T47D (cell line): ENCODE measurements around the gene ANKRD12.
"Not testable (repeated sequence)": the region's sequence is repeated elsewhere in the genome, so short reads cannot be mapped to it uniquely, and the experiment has no call there.

Source experiments
- DNase-seq, 2 experiments: peaks; one replicate each; pipeline versions ENCODE4 v3.0.0 to v3.0.0-alpha.2; 2011 to 2012; ENCODE audit warnings: low read depth in 1 of 2, low spot score in 1 of 2
- JUND ChIP-seq: IDR thresholded peaks from 2 replicates; pipeline ENCODE4 v1.6.1; 2012; ENCODE audit warnings: low read depth
- in situ Hi-C: cut with HindIII; loops from 2 replicates; pipeline ENCODE4 v1.10.0; 2016; ENCODE audit warnings: low sequenced_read_pairs, low pct_unique_long_range_greater_than_20kb

The ANKRD12 gene

DNA sequence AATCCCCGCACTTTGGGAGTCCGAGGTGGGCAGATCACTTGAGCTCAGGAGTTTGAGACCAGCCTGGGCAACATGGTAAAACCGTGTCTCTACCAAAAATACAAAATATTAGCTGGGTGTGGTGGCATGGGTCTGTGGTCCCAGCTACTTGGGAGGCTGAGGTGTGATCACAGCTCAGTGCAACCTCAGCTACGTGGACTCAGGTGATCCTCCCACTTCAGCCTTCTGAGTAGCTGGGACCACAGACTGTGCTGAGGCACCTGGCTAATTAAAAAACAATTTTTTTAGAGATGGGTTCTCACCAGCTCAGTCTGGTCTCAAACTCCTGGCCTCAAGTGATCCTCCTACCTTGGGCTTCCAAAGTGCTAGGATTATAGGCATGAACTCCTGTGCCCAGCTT, 23.4 kb downstream of the ANKRD12 start:
- in situ Hi-C loops = no loop called here
- no peak for TF ChIP-seq JUND
- DNase-seq = no peak

DNA sequence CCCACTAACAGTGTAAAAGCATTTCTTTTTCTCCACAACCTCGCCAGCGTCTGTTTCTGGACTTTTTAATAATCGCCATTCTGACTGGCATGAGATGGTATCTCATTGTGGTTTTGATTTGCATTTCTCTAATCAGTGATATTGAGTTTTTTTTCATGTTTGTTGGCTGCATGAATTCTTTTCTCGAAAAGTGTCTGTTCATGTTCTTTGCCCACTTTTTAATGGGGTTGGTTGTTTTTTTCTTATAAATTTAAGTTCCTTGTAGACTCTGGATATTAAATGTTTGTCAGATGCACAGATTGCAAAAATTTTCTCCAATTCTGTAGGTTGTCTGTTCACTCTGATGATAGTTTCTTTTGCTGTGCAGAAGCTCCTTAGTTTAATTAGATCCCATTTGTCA, 26.1 kb downstream of the ANKRD12 start:
- DNase-seq, in situ Hi-C loops: not testable (repeated sequence)

DNA sequence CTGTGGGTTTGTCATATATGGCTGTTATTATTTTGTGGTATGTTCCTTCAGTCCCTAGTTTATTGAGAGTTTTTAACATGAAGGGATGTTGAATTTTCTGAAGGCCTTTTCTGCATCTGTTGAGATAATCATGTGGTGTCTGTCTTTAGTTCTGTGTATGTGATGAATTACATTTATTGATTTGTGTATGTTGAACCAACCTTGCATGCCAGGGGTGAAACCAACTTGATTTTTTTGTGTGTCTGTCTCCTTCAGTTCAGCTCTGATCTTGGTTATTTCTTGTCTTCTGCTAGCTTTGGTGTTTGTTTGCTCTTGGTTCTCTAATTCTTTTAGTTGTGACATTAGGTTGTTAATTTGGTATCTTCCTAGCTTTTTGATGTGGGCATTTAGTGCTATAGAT, 27.6 kb downstream of the ANKRD12 start:
- in situ Hi-C loops, DNase-seq: not testable (repeated sequence)

DNA sequence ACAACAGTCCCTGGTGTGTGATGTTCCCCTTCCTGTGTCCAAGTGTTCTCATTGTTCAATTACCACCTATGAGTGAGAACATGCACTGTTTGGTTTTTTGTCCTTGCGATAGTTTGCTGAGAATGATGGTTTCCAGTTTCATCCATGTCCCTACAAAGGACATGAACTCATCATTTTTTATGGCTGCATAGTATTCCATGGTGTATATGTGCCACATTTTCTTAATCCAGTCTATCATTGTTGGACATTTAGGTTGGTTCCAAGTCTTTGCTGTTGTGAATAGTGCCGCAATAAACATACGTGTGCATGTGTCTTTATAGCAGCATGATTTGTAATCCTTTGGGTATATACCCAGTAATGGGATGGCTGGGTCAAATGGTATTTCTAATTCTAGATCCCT, 29.3 kb downstream of the ANKRD12 start:
- in situ Hi-C loops, DNase-seq: not testable (repeated sequence)

DNA sequence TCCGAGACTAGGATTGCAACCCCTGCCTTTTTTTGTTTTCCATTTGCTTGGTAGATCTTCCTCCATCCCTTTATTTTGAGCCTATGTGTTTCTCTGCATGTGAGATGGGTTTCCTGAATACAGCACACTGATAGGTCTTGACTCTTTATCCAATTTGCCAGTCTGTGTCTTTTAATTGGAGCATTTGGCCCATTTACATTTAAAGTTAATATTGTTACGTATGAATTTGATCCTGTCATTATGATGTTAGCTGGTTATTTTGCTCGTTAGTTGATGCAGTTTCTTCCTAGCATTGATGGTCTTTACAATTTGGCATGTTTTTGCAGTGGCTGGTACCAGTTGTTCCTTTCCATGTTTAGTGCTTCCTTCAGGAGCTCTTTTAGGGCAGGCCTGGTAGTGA, 32.9 kb downstream of the ANKRD12 start:
- in situ Hi-C loops, DNase-seq: not testable (repeated sequence)

DNA sequence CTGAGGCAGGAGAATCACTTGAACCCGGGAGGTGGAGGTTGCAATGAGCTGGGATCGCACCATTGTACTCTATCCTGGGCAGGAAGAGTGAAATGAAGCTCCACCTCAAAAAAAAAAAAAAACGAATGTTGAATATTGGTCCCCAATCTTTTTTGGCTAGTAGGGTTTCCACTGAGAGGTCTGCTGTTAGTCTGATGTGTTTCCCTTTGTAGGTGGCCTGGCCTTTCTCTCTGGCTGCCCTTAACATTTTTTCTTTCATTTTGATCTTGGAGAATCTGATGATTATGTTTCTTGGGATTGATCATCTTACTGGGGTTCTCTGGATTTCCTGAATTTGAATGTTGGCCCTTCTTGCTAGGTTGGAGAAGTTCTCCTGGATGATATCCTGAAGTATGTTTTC, 35.3 kb downstream of the ANKRD12 start:
- in situ Hi-C loops, DNase-seq: not testable (repeated sequence)

DNA sequence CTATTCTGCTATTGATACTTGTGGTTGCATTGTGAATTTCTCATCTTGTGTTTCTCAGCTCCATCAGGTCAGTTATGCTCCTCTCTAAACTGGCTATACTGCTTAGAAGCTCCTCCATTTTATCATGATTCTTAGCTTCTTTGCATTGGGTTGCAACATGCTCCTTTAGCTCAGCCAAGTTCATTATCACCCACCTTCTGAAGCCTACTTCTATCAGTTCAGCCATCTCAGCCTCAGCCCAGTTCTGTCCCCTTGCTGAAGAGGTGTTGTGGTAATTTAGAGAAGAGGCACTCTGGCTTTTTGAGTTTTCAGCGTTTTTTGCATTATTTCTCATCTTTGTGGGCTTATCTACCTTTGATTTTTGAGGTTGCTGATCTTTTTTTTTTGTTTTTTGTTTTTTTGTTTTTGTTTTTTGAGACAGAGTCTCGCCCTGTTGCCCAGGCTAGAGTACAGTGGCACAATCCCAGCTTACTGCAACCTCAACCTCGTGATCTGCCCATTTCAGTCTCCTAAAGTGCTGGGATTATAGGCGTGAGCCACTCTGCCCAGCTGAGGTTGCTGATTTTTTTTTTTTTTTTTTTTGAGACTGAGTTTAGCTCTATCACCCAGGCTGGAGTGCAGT, 36.0 kb downstream of the ANKRD12 start:
- in situ Hi-C loops = no loop called here
- no peak for DNase-seq
- no peak for TF ChIP-seq JUND

DNA sequence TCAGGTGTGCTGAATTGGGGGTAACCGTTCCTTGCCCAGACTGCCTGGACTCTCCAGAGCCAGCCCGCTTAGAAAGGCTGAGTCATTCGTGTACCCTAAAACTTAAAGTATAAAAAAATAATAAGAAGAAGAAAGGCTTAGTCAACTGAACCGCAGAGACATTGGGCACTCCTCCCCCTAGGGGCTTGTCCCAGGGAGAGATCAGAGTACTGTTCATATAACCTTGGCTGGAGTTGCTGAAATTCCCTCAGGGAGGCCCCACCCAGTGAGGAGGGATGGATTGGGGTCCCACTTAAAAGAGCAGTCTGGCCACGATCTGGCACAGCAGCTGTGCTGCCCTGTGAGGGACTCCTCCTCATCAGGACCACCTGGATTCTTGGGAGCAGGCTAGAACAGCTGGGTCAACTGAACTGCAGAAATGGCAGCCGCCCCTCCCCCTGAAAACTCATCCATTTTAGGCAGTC, 37.2 kb downstream of the ANKRD12 start:
- TF ChIP-seq JUND = no peak
- no peak for DNase-seq
- in situ Hi-C loops = no loop called here

DNA sequence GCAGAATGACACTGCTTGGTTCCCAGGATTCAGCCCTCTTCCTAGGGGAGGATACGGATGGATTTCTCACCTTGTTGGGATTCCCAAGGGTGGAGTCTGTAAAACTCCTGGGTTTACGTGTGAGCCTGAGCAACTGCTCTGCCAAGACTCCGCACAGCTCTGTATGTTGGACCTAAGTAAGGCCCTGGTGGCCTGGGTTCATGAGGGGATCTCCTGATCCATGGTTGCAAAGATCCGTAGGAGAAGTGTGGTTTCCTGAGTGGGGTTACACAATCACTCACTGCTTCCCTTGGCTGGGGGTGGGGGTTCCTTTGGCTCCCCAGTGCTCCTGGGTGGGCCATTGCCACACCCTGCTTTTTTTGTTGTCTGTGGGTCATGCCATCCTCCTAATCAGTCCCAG, 37.7 kb downstream of the ANKRD12 start:
- in situ Hi-C loops = no loop called here
- no peak for TF ChIP-seq JUND
- DNase-seq = no peak

DNA sequence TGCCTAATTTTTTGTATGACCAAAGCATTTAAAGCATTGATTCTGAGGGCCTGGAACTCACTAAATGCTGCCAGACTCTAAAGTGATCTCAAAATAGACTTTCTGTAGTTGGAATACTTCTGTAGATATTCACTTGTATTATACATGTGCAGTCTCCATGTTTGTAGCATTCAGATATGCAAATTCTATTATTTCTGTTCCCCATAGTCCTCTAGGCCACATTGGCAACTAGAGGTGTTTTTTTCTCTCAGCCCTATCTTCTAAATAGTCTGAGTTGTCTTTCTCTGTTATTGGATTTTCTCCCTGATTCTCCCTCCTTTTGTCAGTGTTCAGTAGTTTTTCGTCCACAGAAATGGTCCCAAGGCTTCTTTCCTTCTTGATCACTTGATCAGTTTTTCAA, 38.5 kb downstream of the ANKRD12 start:
- in situ Hi-C loops = no loop called here
- TF ChIP-seq JUND = no peak
- no peak for DNase-seq

DNA sequence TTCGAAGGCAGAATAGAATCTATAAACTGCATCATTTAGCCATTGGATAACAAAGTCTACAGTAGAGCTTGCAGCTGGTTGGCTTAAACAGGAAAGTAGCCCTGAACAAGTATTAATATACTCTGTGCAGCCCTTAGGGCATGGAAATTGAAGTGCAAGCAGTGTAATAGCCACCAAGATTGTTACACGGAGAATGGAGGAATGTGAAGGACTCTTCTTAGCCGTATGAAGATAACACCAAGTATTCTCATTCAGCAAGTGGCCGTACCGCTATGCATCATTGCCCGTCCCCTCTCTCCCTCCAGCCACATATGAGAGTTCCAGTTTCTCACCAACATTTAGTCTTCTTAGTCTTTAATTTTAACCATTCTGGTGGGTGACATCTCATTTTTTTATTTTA, 40.5 kb downstream of the ANKRD12 start:
- no peak for DNase-seq
- TF ChIP-seq JUND = no peak
- in situ Hi-C loops = no loop called here

DNA sequence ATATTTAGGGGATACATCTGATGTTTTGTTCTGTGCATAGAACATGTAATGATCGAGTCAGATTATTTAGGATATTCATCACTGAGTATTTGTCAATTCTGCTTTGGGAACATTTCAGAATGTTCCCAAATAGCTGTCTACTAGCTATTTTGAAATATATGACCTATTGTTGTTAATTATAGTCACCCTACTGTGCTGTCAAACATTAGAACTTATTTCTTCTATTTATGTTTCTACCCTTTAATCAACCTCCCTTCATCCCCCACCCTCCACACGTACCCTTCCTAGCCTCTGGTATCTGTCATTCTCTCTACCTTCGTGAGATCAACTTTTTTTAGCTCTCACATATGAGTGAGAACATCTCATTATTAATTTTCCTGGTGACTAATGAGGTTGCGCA, 40.9 kb downstream of the ANKRD12 start:
- DNase-seq = no peak
- in situ Hi-C loops = no loop called here

DNA sequence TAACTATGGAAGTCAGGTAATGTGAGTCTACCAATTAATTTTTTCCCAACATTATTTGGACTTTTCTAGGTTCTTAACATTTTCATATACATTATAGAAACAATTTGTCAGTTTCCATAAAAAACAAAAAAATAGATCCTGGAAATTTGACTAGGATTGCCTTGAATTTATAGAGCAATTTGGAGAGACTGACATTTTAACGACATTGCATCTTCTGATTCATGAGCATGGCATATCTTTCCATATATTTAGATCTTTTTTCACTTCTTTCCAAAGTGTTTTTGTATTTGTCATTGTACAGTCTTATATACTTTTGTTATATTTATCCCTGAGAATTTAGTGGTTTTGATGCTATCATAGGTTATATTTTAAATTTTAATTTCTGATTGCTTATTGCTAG, 42.0 kb downstream of the ANKRD12 start:
- in situ Hi-C loops = no loop called here
- no peak for DNase-seq
- no peak for TF ChIP-seq JUND

More for the DNA sequence above, 40.9 kb downstream of the ANKRD12 start:
- no peak for TF ChIP-seq JUND

DNA sequence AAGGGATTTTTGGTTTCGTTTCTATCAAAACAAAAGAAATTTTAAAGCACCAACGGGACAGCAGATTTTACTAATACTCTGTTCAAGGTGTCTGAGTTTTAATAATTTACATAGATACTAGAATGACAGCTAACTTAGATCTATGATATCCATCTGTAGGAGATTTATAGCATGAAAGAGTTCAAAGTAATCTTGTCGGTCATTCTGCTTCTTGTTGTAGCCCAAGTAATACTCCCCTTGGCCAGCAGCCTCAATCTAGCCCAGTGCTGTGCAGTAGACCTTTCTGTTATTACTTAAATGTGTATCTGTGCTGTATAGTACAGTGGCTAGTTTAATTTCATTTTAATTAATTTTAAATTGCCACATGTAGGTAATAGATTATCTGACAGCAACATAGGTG, 44.7 kb downstream of the ANKRD12 start:
- no peak for DNase-seq
- TF ChIP-seq JUND = no peak
- in situ Hi-C loops = no loop called here

DNA sequence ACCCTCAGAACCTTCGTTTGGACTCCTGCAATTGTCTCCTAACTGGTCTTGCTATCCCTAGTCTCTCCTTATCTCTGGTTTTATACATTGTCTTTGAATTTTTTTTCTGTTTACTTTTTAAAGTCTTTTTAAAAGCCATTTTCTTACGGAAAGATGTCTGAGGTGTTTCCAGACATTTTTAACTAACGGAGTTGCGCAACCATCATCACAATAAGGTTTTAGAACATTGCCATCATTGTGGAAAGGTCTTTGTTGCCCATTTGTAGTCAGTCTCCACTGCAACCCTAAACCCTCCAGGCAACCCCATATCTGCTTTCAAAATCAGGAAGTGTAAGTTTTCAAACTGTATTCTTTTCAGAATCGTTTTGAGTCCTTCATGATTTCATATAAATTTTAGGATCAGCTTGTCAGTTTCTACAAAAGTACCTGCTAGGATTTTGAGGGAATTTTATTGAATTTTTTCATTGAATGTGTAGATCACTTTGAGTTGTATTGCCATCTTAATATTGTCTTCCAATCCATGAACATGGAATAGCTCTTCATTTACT, 46.3 kb downstream of the ANKRD12 start:
- in situ Hi-C loops = no loop called here
- DNase-seq = no peak
- no peak for TF ChIP-seq JUND
